OCI-LY1 (cell line): ENCODE data around the gene ECSCR.
"Not testable (repeated sequence)": the region's sequence is repeated elsewhere in the genome, so short reads cannot be mapped to it uniquely, and the experiment has no call there.

ENCODE experiments used
- CTCF ChIP-seq: fragments of 200-600 bp; sonication (generic), shearing (Covaris generic); IDR thresholded peaks from 2 replicates; pipeline ENCODE4 v1.5.1; 2017; ENCODE audit warnings: mild to moderate bottlenecking, antibody characterized with exemption, low read length, moderate library complexity, mixed read lengths
- EZH2 ChIP-seq: fragments of 200-600 bp; sonication (generic), shearing (Covaris generic); IDR thresholded peaks from 2 replicates; pipeline ENCODE4 v1.8.0; 2017; ENCODE audit warnings: borderline replicate concordance, mixed run types, mild to moderate bottlenecking, antibody characterized with exemption, low read length, moderate library complexity, mixed read lengths

- not testable (repeated sequence) for TF ChIP-seq CTCF, EZH2
Measured at GRCh38 chr5:139440416-139440815, 22.1 kb downstream of the ECSCR start.
